GM12892 (cell line): ENCODE measurements around the gene TTLL4.
A peak's percentile ranks its signal among the peaks of the same experiment; 100 is the strongest.

Source experiments
- POLR2A ChIP-seq: IDR thresholded peaks from 2 replicates; pipeline ENCODE4 v1.6.1; 2011; ENCODE audit warnings: low read depth, low read length, control low read depth
- POLR2AphosphoS5 ChIP-seq: IDR thresholded peaks from 2 replicates; pipeline ENCODE4 v1.6.1; 2011; ENCODE audit warnings: low read depth, low read length, control low read depth
- TAF1 ChIP-seq: IDR thresholded peaks from 2 replicates; pipeline ENCODE4 v1.6.1; 2011; ENCODE audit warnings: low read depth, mild to moderate bottlenecking, control low read depth, low read length, borderline replicate concordance

DNA sequence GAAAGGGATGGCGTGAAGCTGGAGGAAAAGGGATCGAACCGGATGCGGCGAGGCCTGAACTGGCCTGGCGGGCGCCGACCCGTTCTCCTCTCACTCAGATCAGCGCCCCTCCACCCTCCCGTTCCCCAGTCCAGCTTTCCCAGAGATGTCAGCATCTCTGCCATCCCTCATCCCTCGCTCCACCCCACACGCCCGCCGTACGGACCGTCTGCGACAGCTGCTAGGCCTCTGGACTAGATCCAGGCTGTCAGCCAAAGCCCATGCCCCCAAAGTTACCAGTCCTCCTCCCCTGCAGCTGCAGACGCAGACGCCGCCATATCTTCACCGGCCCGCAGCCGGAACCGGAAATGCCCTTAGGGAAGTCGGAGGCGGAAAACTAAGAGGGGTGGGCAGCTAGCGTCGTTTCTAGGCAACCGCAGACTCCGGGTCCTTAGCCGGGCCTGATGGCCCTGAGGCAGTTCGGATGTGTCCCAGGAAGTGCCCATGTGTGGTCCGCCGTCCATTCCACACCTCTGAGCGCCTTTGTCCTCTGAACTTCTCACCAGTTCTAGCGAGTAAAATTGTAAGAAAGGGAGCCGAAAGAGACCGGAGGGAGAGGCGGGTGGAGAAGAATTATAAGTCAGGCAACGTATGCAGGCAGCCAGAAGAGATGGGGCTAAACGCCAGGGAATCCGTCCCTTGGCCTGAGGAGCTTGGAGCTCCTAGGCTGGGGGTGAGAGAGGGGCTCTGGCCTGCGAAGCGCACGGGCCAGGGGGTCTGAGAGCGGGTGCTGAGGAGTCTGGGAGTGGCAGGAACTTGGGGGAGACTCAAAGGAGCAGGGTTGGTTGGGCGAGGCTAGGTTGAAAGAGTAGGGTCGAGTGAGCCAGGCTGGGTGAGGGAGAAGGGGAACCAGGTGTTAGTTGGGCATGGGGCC is 38.7 kb upstream of the TTLL4 start, which contains the start of the genes RNF25 and STK36:
- TF ChIP-seq TAF1, result peak; percentile 86
- TF ChIP-seq POLR2A, result peak; percentile 87
- TF ChIP-seq POLR2AphosphoS5, result peak; percentile 70
